Measurements from ENCODE around the gene POLR3A. TPM values are rescaled to one million over a fixed set of nuclear protein-coding genes. Genes with fewer than 3 reads are reported as not detected.
A peak's percentile ranks its signal among the peaks of the same experiment; 100 is the strongest.

The POLR3A gene
- total and polyA plus RNA-seq, 2 of the 13 experiments (the other 11 are each of a cell fraction or from before 2014, with no cell fraction given), result 13.6 to 19.2 TPM

DNA sequence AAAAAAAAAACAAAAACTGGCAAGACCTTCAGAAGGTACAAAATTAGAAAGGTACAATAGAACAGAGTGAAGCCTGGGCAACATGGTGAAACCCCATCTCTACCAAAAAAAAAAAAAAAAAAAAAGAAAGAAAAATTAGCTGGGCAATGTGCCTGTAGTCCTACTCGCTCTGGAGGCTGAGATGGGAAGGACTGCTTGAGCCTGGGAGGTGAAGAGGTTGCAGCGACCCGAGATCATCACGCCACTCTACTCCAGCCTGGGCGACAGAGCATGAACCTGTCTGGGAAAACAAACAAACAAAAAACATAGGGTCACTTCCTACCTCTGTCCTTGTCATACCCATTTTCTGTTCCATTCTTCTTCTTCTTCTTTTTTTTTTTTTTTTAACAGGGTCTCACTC is 57.2 kb downstream of the POLR3A start:
- in situ Hi-C loops (cut with HindIII; ENCODE audit: extremely low pct_ligation_motif_present, low pct_unique_long_range_greater_than_20kb), result loop anchor here (5.0 kb wide), 2 partner anchors 65 to 125 kb away; no protein-coding TSS in a partner anchor
- no peak for DNase-seq (ENCODE audit: low spot score)
- no peak for FAIRE-seq
- no TSS peak for BruUV-seq (replicated peaks)
- H3K27me3 ChIP-seq (ENCODE audit: control insufficient read depth in 1 of 2, insufficient read depth in 2 of 2, low read length in 2 of 2), result no peaks in the 10 kb centered on the region
- no peaks in the 10 kb centered on the region for H3K79me2 ChIP-seq (ENCODE audit: insufficient read depth, low read length)
- H3K9me3 ChIP-seq (ENCODE audit: low read length), result no peaks in the 10 kb centered on the region
- H3K36me3 ChIP-seq (replicated peaks in 1 of 2; ENCODE audit: control insufficient read depth in 1 of 2, insufficient read depth in 2 of 2, low read length in 2 of 2), result peaks cover 1 to 10% of the 10 kb centered on the region in 2 experiments; a peak in 4 of 5 replicates
- H2AFZ ChIP-seq (ENCODE audit: low read length), result no peak overlapping the region
- no peak overlapping the region for H3K4me2 ChIP-seq (ENCODE audit: low read depth, low read length)
- no peak overlapping the region for H3K4me3 ChIP-seq (replicated peaks in 1 of 3; ENCODE audit: insufficient read depth in 1 of 3, low read depth in 2 of 3, low read length in 3 of 3)
- no peak overlapping the region for H3K9ac ChIP-seq (ENCODE audit: insufficient read depth, low read depth, low read length)
- H3K4me1 ChIP-seq (ENCODE audit: insufficient read depth, low read length), result peaks cover 68% of the 10 kb centered on the region
- ChIA-PET CTCF (ENCODE audit: low intra/inter-chr PET ratio, low total read pairs) (no interaction called here), POLR2A (interaction anchor here (0.5 to 0.7 kb wide), 2 partner anchors 61 to 83 kb away, joined by 3 to 4 read pairs; no protein-coding TSS in a partner anchor)
- intact Hi-C loops (cut with micrococcal nuclease; ENCODE audit: unreplicated experiment), result loop anchor here (5.0 kb wide), 2 partner anchors 45 to 65 kb away; partner anchors contain the start of gene DLG5
- ATAC-seq, result no peak
- TF ChIP-seq NCOA1 (CRISPR knock-in tag; IDR thresholded peaks at IDR 0.05) (no peak), ZNF891 (CRISPR knock-in tag; IDR thresholded peaks at IDR 0.05) (no peak), ZNF264 (CRISPR knock-in tag; IDR thresholded peaks at IDR 0.05) (no peak)
- WGBS (ENCODE audit: low lambda C conversion rate), result 95% methylated on average over 5 of the region's 5 CpGs
- H4K20me1 ChIP-seq (ENCODE audit: insufficient read depth, low read length), result no peaks in the 10 kb centered on the region
- H3K27ac ChIP-seq (ENCODE audit: extremely low read length, insufficient read depth, low read length), result no peak overlapping the region

- 0 out of 2 replicates have a peak overlapping the region, but pooled peaks have one; percentile 6 for H3K9ac ChIP-seq (ENCODE audit: insufficient read depth, low read depth, low read length)
- peak overlapping the region; percentile 62 for H3K27ac ChIP-seq (ENCODE audit: extremely low read length, insufficient read depth, low read length)
- intact Hi-C loops (cut with micrococcal nuclease; ENCODE audit: unreplicated experiment), result loop anchor here (2.0 to 5.0 kb wide), 3 partner anchors 44 to 123 kb away; partner anchors contain the start of gene DLG5
- CTCF ChIA-PET (ENCODE audit: low intra/inter-chr PET ratio, low total read pairs), result no interaction called here
- no peaks in the 10 kb centered on the region for H3K9me3 ChIP-seq (ENCODE audit: low read length)
- no TSS peak for BruUV-seq (replicated peaks)
- H3K4me2 ChIP-seq (ENCODE audit: low read depth, low read length), result peak overlapping the region; percentile 49
- no peaks in the 10 kb centered on the region for H3K27me3 ChIP-seq (ENCODE audit: control insufficient read depth in 1 of 2, insufficient read depth in 2 of 2, low read length in 2 of 2)
- H3K4me3 ChIP-seq (replicated peaks in 1 of 3; ENCODE audit: insufficient read depth in 1 of 3, low read depth in 2 of 3, low read length in 3 of 3), result no peak overlapping the region; a peak in 1 of 6 replicates
- no peaks in the 10 kb centered on the region for H4K20me1 ChIP-seq (ENCODE audit: insufficient read depth, low read length)
- FAIRE-seq (no peak), DNase-seq (ENCODE audit: low spot score) (no peak), ATAC-seq (no peak)
- no peaks in the 10 kb centered on the region for H3K79me2 ChIP-seq (ENCODE audit: insufficient read depth, low read length)
- in situ Hi-C loops (cut with HindIII; ENCODE audit: extremely low pct_ligation_motif_present, low pct_unique_long_range_greater_than_20kb), result loop anchor here (5.0 kb wide), 2 partner anchors 64 to 124 kb away; no protein-coding TSS in a partner anchor
- 100% methylated on average over 3 of the region's 3 CpGs for WGBS (ENCODE audit: low lambda C conversion rate)
- peaks cover 0 to 6% of the 10 kb centered on the region in 2 experiments; a peak in 2 of 5 replicates for H3K36me3 ChIP-seq (replicated peaks in 1 of 2; ENCODE audit: control insufficient read depth in 1 of 2, insufficient read depth in 2 of 2, low read length in 2 of 2)
- POLR2A ChIA-PET, result interaction anchor here (0.5 to 1.1 kb wide), 3 partner anchors 61 to 83 kb away, joined by 3 to 5 read pairs (median 4); no protein-coding TSS in a partner anchor
- TF ChIP-seq NR2C2 (CRISPR knock-in tag; IDR thresholded peaks at IDR 0.05; ENCODE audit: borderline replicate concordance), result 0 out of 2 replicates have a peak, but pooled peaks have one; percentile 2
- 0 out of 2 replicates have a peak, but pooled peaks have one; percentile 5 for TF ChIP-seq ZNF576 (CRISPR knock-in tag; IDR thresholded peaks at IDR 0.05)
- TF ChIP-seq, protein P1, sequence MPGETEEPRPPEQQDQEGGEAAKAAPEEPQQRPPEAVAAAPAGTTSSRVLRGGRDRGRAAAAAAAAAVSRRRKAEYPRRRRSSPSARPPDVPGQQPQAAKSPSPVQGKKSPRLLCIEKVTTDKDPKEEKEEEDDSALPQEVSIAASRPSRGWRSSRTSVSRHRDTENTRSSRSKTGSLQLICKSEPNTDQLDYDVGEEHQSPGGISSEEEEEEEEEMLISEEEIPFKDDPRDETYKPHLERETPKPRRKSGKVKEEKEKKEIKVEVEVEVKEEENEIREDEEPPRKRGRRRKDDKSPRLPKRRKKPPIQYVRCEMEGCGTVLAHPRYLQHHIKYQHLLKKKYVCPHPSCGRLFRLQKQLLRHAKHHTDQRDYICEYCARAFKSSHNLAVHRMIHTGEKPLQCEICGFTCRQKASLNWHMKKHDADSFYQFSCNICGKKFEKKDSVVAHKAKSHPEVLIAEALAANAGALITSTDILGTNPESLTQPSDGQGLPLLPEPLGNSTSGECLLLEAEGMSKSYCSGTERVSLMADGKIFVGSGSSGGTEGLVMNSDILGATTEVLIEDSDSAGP (CRISPR knock-in tag; IDR thresholded peaks at IDR 0.05; ENCODE audit: borderline replicate concordance), result 0 out of 2 replicates have a peak, but pooled peaks have one; percentile 3
- TF ChIP-seq, protein P2, sequence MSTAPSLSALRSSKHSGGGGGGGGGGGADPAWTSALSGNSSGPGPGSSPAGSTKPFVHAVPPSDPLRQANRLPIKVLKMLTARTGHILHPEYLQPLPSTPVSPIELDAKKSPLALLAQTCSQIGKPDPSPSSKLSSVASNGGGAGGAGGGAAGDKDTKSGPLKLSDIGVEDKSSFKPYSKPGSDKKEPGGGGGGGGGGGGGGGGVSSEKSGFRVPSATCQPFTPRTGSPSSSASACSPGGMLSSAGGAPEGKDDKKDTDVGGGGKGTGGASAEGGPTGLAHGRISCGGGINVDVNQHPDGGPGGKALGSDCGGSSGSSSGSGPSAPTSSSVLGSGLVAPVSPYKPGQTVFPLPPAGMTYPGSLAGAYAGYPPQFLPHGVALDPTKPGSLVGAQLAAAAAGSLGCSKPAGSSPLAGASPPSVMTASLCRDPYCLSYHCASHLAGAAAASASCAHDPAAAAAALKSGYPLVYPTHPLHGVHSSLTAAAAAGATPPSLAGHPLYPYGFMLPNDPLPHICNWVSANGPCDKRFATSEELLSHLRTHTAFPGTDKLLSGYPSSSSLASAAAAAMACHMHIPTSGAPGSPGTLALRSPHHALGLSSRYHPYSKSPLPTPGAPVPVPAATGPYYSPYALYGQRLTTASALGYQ (CRISPR knock-in tag; IDR thresholded peaks at IDR 0.05), result no peak
- TF ChIP-seq ZNF501 (CRISPR knock-in tag; IDR thresholded peaks at IDR 0.05), result peak; percentile 50; the same call in 1 of the 2 replicates
- peak; percentile 90 for TF ChIP-seq ZNF121 (CRISPR knock-in tag; IDR thresholded peaks at IDR 0.05)
- no peak for TF ChIP-seq EHMT2 (IDR thresholded peaks at IDR 0.05; ENCODE audit: borderline replicate concordance, low read depth, low read length)
- no peak for TF ChIP-seq ZNF333 (CRISPR knock-in tag; IDR thresholded peaks at IDR 0.05; ENCODE audit: borderline replicate concordance)
- peaks cover 72% of the 10 kb centered on the region for H3K4me1 ChIP-seq (ENCODE audit: insufficient read depth, low read length)
- no peak overlapping the region for H2AFZ ChIP-seq (ENCODE audit: low read length)
These were observed 57.5 kb downstream of the POLR3A start for GRCh38 chr10:77971804-77972144.
